GM21515 (cell line): Measurements from ENCODE around the gene OR4C3.
"Not testable (repeated sequence)": the region's sequence is repeated elsewhere in the genome, so short reads cannot be mapped to it uniquely, and the experiment has no call there.

ENCODE experiments used
- ATAC-seq: cut with Tn5 transposase; IDR thresholded peaks from one replicate; pipeline ENCODE4 v1.9.1; 2021; ENCODE audit not compliant: unreplicated experiment

The OR4C3 gene

DNA sequence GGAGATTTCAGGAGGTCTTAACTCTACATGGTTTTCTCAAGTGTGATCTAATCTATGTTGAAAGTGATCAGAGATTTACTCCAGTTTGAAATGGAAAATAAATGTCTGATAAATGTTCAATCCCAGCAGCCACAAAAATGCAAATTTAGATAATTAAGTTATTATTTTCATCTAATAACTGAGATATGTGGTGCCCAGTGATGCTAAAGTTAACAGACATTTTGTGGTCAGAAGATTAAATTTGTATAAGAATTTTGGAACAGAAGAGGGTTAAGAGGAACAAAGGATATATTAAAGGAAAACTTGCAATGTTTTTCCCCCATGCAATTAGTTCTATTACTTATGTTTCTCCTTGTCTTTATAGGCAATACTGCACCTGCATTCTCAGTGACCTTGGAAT lies at the start of gene OR4C3:
Gene OR4C3 (plus strand): TSS at position 301 of the 400 bp plus-strand sequence. CDS start 102 bp downstream, outside the sequence.
- not testable (repeated sequence) for ATAC-seq

GRCh38 chr11:48305923-48306322 lies 18.8 kb upstream of the OR4C3 start, which contains the start of gene OR4S1:
Gene OR4S1 (plus strand): TSS chr11:48306223. CDS start chr11:48306223, 0 bp downstream.
- ATAC-seq: no peak

- ATAC-seq: peak; percentile 88
These were observed 16.8 kb upstream of the OR4C3 start for GRCh38 chr11:48307760-48308386.

DNA sequence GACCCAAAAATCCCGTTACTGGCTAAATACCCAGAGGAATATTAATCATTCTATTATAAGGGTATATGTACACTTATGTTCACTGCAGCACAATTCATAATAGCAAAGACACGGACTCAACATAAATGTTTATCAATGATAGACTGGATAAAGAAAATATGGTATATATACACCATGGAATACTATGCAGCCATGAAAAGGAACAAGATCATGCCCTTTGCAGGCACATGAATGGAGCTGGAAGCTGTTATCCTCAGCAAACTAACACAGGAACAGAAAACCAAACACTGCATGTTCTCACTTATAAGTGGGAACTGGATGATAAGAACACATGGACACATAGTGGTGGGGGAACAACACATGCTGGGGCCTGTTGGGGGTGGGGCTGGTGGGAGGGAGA lies 11.1 kb upstream of the OR4C3 start:
- not testable (repeated sequence) for ATAC-seq

DNA sequence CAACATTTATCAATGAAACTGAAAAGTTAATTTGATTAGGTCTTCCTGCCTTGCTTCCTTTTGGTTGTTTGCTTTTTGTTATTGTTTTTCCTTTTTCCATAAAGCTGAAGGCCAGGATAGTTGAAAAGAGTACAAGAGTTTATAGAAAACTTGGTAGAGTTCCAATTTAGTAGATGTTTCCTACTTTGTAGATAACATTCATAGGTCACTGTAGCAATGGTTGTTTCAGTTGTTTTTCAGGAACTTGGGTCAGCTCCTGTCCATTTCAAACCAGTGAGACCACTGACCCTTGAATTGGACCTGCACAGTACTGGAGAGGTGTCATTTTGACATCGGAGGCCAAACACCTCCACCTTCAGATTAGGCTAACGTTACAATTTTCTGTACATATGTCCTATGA lies 4.9 kb upstream of the OR4C3 start:
- ATAC-seq: not testable (repeated sequence)

DNA sequence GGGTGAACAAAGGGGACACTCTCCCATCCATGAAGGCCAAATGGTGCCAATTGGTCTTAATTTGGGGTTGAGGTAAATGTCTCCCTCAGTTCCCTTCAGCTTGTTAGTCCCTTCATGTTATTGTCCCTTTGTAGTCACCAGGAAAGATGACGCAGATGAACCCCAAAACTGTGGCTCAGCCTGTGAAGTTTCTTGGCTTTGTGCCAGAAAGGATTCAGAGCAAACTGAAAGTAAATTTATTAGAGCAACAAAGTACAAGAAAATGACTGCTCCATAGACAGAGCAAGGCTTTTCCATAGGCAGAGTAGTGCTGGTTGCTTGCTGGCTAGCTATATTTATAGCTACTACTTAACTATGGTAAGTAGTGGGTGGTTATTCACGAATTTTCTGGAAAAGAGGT lies 16.7 kb downstream of the OR4C3 start:
- ATAC-seq: no peak

DNA sequence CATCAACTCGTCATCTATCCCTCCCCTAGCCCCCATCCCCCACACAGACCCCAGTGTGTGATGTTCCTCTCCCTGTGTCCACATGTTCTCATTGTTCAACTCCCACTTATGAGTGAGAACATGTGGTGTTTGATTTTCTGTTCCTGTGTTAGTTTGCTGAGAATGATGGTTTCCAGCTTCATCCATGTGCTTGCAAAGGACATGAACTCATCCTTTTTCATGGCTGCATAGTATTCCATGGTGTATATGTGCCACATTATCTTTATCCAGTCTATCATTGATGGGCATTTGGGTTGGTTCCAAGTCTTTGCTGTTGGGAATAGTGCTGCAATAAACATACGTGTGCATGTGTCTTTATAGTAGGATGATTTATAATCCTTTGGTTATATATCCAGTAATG lies 17.8 kb downstream of the OR4C3 start:
- ATAC-seq: not testable (repeated sequence)

GRCh38 chr11:48346286-48346685 lies 21.6 kb downstream of the OR4C3 start:
- ATAC-seq: not testable (repeated sequence)

- ATAC-seq: no peak
These were observed 29.3 kb downstream of the OR4C3 start for GRCh38 chr11:48354013-48354412.

DNA sequence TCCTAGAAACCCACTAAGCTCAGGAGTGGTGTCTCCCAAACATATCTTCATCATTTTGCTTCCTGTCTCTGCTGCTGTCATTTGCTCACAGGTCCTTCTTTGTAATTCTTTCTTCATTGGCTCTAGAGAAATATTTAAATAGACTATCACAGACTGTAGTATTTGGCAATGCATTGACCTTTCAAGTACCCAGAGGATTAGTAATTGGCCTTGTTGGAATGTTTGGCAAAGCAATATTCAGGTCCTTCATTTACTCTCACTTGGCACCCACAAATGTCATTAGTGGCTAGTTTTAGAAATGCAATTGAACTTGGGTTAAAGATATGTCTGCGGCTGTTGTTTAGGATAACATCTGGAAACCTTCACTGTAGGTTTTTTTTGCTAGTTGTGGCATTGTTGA lies 30.0 kb downstream of the OR4C3 start:
- no peak for ATAC-seq

DNA sequence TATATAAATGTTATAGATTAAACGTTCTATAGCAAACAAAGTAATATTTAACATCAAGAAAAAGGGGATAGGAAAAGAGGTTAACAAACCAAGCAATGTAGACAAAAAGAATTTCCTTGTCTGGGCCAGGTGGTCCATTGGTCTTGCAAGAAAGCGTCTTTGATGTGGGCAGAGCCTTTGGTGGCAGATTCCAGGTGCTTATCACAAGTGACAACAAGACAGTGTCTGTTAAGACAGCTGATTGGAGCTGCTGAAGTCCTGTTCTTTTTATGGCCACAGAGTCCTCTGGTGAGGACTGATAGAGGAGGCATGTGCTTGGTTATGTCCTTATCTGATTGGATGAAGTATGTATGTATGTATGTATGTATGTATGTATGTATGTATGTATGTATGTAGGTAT lies 36.6 kb downstream of the OR4C3 start:
- not testable (repeated sequence) for ATAC-seq

- ATAC-seq: no peak
These were observed 41.6 kb downstream of the OR4C3 start, which contains the start of gene OR4C5 for GRCh38 chr11:48366365-48366764. Gene OR4C5 (minus strand): TSS chr11:48366465. CDS start chr11:48366465, 0 bp downstream.
